ENCODE results near the gene GJB4.

DNA sequence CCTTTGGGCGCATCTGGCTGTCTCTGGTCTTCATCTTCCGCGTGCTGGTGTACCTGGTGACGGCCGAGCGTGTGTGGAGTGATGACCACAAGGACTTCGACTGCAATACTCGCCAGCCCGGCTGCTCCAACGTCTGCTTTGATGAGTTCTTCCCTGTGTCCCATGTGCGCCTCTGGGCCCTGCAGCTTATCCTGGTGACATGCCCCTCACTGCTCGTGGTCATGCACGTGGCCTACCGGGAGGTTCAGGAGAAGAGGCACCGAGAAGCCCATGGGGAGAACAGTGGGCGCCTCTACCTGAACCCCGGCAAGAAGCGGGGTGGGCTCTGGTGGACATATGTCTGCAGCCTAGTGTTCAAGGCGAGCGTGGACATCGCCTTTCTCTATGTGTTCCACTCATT lies 2.2 kb upstream of the GJB4 start:
- TF ChIP-seq EZH2 (IDR thresholded peaks at IDR 0.05; ENCODE audit: borderline replicate concordance, insufficient read depth, low read depth, low read length, poor library complexity, severe bottlenecking), result no peak
- TF ChIP-seq, protein P1, sequence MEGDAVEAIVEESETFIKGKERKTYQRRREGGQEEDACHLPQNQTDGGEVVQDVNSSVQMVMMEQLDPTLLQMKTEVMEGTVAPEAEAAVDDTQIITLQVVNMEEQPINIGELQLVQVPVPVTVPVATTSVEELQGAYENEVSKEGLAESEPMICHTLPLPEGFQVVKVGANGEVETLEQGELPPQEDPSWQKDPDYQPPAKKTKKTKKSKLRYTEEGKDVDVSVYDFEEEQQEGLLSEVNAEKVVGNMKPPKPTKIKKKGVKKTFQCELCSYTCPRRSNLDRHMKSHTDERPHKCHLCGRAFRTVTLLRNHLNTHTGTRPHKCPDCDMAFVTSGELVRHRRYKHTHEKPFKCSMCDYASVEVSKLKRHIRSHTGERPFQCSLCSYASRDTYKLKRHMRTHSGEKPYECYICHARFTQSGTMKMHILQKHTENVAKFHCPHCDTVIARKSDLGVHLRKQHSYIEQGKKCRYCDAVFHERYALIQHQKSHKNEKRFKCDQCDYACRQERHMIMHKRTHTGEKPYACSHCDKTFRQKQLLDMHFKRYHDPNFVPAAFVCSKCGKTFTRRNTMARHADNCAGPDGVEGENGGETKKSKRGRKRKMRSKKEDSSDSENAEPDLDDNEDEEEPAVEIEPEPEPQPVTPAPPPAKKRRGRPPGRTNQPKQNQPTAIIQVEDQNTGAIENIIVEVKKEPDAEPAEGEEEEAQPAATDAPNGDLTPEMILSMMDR (IDR thresholded peaks at IDR 0.05), result no peak

All from B cell (primary cell).